Duodenal mucosa (tissue), 2 donors: ENCODE data around the gene ZYG11B.
"Not testable (repeated sequence)": the region's sequence is repeated elsewhere in the genome, so short reads cannot be mapped to it uniquely, and the experiment has no call there.

Source experiments
- H3K27ac ChIP-seq: one replicate; pipeline ENCODE4 v1.7.0; 2013; ENCODE audit warnings: low read depth, low read length
- H3K27me3 ChIP-seq, 2 donors: one replicate each; pipeline ENCODE4 v1.7.0; 2013; ENCODE audit warnings: low read length in 2 of 2, control low read depth in 1 of 2; ENCODE audit not compliant: insufficient read depth in 2 of 2, control insufficient read depth in 1 of 2
- H3K36me3 ChIP-seq, 2 donors: one replicate each; pipeline ENCODE4 v1.7.0; 2013; ENCODE audit warnings: low read length in 2 of 2, control low read depth in 1 of 2; ENCODE audit not compliant: insufficient read depth in 2 of 2, control insufficient read depth in 1 of 2
- H3K4me1 ChIP-seq, 2 donors: one replicate each; pipeline ENCODE4 v1.7.0; 2013; ENCODE audit warnings: low read length in 2 of 2, control low read depth in 1 of 2; ENCODE audit not compliant: insufficient read depth in 2 of 2, control insufficient read depth in 1 of 2
- H3K4me3 ChIP-seq, 2 donors: one replicate each; pipeline ENCODE4 v1.7.0; 2013; ENCODE audit warnings: low read length in 2 of 2, low read depth in 1 of 2
- H3K9ac ChIP-seq, 2 donors: one replicate each; pipeline ENCODE4 v1.7.0; 2013; ENCODE audit warnings: low read length in 2 of 2, low read depth in 1 of 2
- H3K9me3 ChIP-seq, 2 donors: one replicate each; pipeline ENCODE4 v1.7.0; 2013; ENCODE audit warnings: low read length in 2 of 2, control low read depth in 1 of 2; ENCODE audit not compliant: control insufficient read depth in 1 of 2

The ZYG11B gene

DNA sequence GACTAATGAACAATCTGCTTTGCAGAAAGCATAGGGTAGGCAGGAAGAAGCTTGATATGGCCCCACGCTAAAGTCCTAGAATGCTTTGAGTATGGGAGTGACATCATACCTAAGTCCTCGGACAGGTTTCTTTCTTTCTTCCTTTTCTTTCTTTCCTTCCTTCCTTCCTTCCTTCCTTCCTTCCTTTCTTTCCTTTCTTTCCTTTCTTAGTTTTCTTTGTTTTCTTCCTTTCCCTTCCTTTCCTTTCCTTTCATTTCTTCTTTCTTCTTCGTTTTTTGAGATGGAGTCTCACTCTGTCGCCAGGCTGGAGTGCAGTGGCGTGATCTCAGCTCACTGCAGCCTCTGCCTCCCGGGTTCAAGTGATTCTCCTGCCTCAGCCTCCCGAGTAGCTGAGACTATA lies 67.5 kb downstream of the ZYG11B start:
- H3K36me3 ChIP-seq: peaks cover 21 to 33% of the 10 kb centered on the region in 2 donors
- H3K4me1 ChIP-seq, H3K27ac ChIP-seq, H3K9me3 ChIP-seq, H3K27me3 ChIP-seq, H3K9ac ChIP-seq, H3K4me3 ChIP-seq: not testable (repeated sequence)

- Histone ChIP-seq H3K27me3 (no peaks in the 10 kb centered on the region), H3K4me1 (no peaks in the 10 kb centered on the region), H3K27ac (no peak overlapping the region), H3K4me3 (no peak overlapping the region), H3K36me3 (peaks cover 21 to 25% of the 10 kb centered on the region in 2 donors), H3K9me3 (no peaks in the 10 kb centered on the region), H3K9ac (no peak overlapping the region)
Measured at GRCh38 chr1:52795464-52795863, 69.2 kb downstream of the ZYG11B start.

DNA sequence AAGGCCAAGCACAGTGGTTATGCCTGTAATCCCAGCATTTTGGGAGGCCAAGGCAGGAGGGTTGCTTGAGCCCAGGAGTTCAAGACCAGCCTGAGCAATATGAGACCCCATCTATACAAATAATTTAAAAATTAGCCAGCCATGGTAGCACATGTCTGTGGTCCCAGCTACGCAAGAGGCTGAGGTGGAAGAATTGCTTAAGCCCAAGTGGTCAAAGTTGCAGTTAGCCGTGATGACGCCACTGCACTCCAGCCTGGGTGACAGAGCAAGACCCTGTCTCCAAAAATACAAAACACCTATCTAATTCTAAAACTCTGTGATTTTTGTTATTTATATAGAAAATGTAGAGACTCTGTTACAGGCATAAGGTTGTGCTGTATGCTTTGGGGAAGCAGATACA lies 72.1 kb downstream of the ZYG11B start:
- no peak overlapping the region for H3K27ac ChIP-seq
- H3K4me3 ChIP-seq: no peak overlapping the region
- no peaks in the 10 kb centered on the region for H3K27me3 ChIP-seq
- H3K4me1 ChIP-seq: no peaks in the 10 kb centered on the region
- H3K9ac ChIP-seq: no peak overlapping the region
- H3K9me3 ChIP-seq: no peaks in the 10 kb centered on the region
- peaks cover 14 to 22% of the 10 kb centered on the region in 2 donors for H3K36me3 ChIP-seq

DNA sequence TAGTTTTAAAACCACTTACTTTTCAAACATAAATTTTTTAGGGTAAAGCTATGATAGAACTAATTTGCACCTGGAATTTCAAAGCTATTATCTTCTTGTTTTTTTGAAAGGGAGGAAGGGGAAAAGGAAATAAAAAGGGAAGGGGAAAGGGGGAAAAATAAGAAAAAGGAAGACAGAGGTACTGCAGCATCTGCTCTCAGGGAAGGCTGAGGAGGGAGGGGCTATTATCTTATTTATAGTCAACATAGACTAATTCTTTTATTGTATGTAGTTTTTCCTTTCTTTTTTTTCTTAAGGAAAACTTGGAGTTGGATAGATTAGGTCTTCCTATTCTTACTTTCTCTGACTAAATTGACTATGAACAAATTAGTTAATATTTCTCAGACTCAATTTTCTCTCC lies 74.8 kb downstream of the ZYG11B start:
- Histone ChIP-seq H3K27ac (no peak overlapping the region), H3K4me1 (no peaks in the 10 kb centered on the region), H3K9ac (no peak overlapping the region), H3K27me3 (no peaks in the 10 kb centered on the region), H3K4me3 (no peak overlapping the region), H3K36me3 (peaks cover 6 to 17% of the 10 kb centered on the region in 2 donors), H3K9me3 (no peaks in the 10 kb centered on the region)

- H3K27me3 ChIP-seq, H3K9me3 ChIP-seq, H3K4me3 ChIP-seq, H3K27ac ChIP-seq, H3K4me1 ChIP-seq, H3K9ac ChIP-seq: not testable (repeated sequence)
- H3K36me3 ChIP-seq: peaks cover 0 to 24% of the 10 kb centered on the region in 2 donors
Measured at GRCh38 chr1:52804083-52804482, 77.8 kb downstream of the ZYG11B start.

DNA sequence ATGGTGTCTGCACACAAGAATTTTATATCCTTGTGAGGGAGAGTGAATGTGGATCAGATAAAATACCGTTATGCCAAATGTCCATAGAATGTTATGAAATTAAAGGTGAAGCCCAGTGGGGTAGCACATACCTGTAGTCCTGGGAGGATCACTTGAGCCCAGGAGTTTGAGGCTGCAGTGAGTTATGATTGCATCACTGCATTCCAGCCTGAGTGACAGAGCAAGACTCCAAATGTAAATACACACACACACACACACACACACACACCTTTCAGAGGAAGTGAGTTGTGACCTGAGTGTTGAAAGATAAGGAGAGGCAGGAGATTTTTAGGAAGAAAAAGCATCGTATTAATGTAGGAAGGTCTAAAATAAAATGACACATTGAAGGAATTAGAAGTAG lies 88.2 kb downstream of the ZYG11B start:
- no peak overlapping the region for H3K9ac ChIP-seq
- peaks cover 12 to 47% of the 10 kb centered on the region in 2 donors for H3K36me3 ChIP-seq
- no peak overlapping the region for H3K4me3 ChIP-seq
- H3K9me3 ChIP-seq: no peaks in the 10 kb centered on the region
- no peaks in the 10 kb centered on the region for H3K27me3 ChIP-seq
- no peaks in the 10 kb centered on the region for H3K4me1 ChIP-seq
- no peak overlapping the region for H3K27ac ChIP-seq

DNA sequence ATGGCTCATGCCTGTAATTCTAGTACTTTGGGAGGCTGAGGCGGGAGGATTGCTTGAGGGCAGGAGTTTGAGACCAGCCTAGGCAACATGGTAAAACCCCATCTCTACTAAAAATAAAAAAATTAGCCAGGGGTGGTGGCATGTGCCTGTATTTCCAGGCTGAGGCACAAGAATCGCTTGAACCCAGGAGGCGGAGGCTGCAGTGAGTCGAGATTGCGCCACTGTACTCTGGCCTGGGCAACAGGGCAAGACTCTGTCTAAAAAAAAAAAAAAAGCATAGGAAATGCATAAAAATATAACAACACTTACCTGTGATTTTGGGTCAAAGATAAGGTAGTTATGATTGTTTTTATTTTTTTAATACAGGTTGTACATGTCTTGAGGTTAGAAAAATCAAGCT lies 94.6 kb downstream of the ZYG11B start:
- not testable (repeated sequence) for H3K9ac ChIP-seq, H3K4me1 ChIP-seq
- H3K36me3 ChIP-seq: peaks cover 14 to 38% of the 10 kb centered on the region in 2 donors

DNA sequence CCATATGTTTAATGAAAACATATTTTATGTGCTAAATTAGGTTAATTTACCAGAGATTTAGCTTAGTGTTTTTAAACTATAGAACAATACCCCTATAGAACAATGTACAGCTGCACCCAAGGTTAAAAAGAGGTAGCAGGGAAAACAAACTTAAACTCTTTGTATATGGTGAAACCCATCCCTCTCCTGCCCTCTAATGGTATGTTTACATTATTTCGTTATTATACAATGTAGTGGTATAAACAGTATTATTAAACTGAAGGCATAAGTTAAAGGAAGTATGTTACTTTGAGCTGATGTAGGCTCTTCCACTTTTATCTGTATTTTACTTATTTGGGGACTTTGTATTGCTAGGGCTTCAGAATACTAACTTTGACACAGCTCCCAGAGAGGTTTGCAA lies 99.6 kb downstream of the ZYG11B start:
- no peaks in the 10 kb centered on the region for H3K4me1 ChIP-seq
- no peaks in the 10 kb centered on the region for H3K9me3 ChIP-seq

More for the DNA sequence above, 94.6 kb downstream of the ZYG11B start:
- H3K27ac ChIP-seq, H3K9me3 ChIP-seq, H3K27me3 ChIP-seq, H3K4me3 ChIP-seq: not testable (repeated sequence)

GRCh38 chr1:52834798-52835197 lies 108.5 kb downstream of the ZYG11B start:
- Histone ChIP-seq H3K9me3 (no peaks in the 10 kb centered on the region), H3K9ac (no peak overlapping the region), H3K4me3 (no peak overlapping the region), H3K4me1 (no peaks in the 10 kb centered on the region), H3K36me3 (no peaks in the 10 kb centered on the region), H3K27ac (no peak overlapping the region), H3K27me3 (no peaks in the 10 kb centered on the region)

More for the DNA sequence above, 99.6 kb downstream of the ZYG11B start:
- no peak overlapping the region for H3K27ac ChIP-seq
- H3K9ac ChIP-seq: no peak overlapping the region
- H3K36me3 ChIP-seq: peaks cover 8 to 15% of the 10 kb centered on the region in 2 donors
- H3K4me3 ChIP-seq: no peak overlapping the region
- no peaks in the 10 kb centered on the region for H3K27me3 ChIP-seq

DNA sequence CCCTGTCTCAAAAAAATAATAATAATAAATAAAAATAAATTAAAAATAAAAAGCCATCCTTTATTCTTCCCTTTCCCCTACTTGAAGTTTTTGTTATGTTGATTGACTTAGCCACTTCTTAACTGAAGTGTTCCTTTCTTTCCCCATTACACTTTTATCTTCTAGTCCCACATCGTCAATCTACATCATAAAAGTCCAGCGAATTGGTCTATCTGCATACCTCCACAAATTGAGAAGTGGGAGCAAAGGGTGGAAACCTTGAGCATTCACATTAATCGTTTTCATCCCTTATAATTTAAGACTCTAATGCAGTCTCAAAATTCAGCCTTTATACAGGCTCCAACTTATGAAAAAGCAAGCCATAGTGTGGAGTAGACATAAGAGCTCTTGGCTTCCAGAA lies 109.8 kb downstream of the ZYG11B start:
- no peak overlapping the region for H3K27ac ChIP-seq
- H3K4me3 ChIP-seq: no peak overlapping the region
- no peaks in the 10 kb centered on the region for H3K27me3 ChIP-seq

GRCh38 chr1:52839175-52839574 lies 112.9 kb downstream of the ZYG11B start:
- H3K27ac ChIP-seq, H3K9me3 ChIP-seq, H3K36me3 ChIP-seq, H3K27me3 ChIP-seq, H3K4me1 ChIP-seq, H3K9ac ChIP-seq, H3K4me3 ChIP-seq: not testable (repeated sequence)

More for the DNA sequence above, 109.8 kb downstream of the ZYG11B start:
- no peaks in the 10 kb centered on the region for H3K9me3 ChIP-seq
- no peak overlapping the region for H3K9ac ChIP-seq
- H3K4me1 ChIP-seq: no peaks in the 10 kb centered on the region
- no peaks in the 10 kb centered on the region for H3K36me3 ChIP-seq
